ENCODE measurements around the gene TIMM13. TPM values are rescaled to one million over a fixed set of nuclear protein-coding genes. Genes with fewer than 3 reads are reported as not detected.

Gene TIMM13
- total and polyA plus RNA-seq, 2 of the 8 experiments (the other 6 are each of a cell fraction or from before 2014, with no cell fraction given): 270 to 275 TPM

DNA sequence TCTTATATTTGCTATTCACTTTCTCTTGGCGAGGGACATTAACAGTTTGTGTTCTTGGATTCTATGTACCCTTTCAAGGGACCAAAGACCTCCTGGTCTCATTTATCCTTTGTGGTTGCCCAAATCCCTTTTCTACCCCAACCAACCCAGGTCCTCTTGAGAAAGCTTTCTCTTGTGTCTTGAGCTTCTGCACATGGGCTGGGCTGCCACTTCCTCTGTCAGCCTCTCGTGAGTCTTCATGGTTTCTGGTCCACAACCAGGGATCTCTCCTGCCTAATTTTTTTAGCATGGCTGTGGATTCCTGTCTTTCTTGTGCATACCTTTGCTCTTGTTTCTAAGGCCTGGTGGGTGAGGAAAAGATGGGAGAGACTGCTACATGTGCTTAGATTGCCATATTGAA lies 14.9 kb downstream of the TIMM13 start:
- peaks cover 0 to 3% of the 10 kb centered on the region in 2 experiments; a peak in 1 of 4 replicates for H3K9me3 ChIP-seq (ENCODE audit: insufficient read depth in 2 of 2, low read depth in 1 of 2, low read length in 1 of 2)
- no peak overlapping the region for H4K8ac ChIP-seq (ENCODE audit: extremely low read depth, insufficient read depth, low read length)
- H4K5ac ChIP-seq (ENCODE audit: insufficient read length, low read depth, low read length): no peak overlapping the region
- H3K4me2 ChIP-seq (ENCODE audit: insufficient read depth in 1 of 2, low read depth in 2 of 2, low read length in 2 of 2): no peak overlapping the region
- H3K36me3 ChIP-seq (ENCODE audit: control insufficient read depth in 2 of 4, insufficient read depth in 4 of 4, low read length in 3 of 4): no peaks in the 10 kb centered on the region; a peak in 1 of 8 replicates
- H3K23ac ChIP-seq (ENCODE audit: insufficient read length): no peak overlapping the region
- peaks cover 0 to 2% (median 0%) of the 10 kb centered on the region in 4 experiments; a peak in 3 of 7 replicates for H3K27me3 ChIP-seq (replicated peaks in 1 of 4; ENCODE audit: control insufficient read depth in 3 of 4, extremely low read depth in 1 of 4, insufficient read depth in 3 of 4, low read length in 3 of 4)
- no peak overlapping the region for H3K9ac ChIP-seq (replicated peaks in 1 of 4; ENCODE audit: extremely low read depth in 1 of 4, low read depth in 3 of 4, low read length in 3 of 4)
- H2AK5ac ChIP-seq (ENCODE audit: low read depth, low read length): no peak overlapping the region
- H2AFZ ChIP-seq (ENCODE audit: low read length): no peak overlapping the region
- peaks cover 0 to 4% (median 0%) of the 10 kb centered on the region in 4 experiments; a peak in 2 of 7 replicates for H3K4me1 ChIP-seq (replicated peaks in 1 of 4; ENCODE audit: control insufficient read depth in 3 of 4, insufficient read depth in 4 of 4, low read length in 3 of 4)
- H4K91ac ChIP-seq (replicated peaks; ENCODE audit: insufficient read length, low read length): no peak overlapping the region
- no peak overlapping the region for H3K56ac ChIP-seq (replicated peaks; ENCODE audit: insufficient read length, low read depth, low read length)
- no peak overlapping the region for H3K14ac ChIP-seq (ENCODE audit: insufficient read length)
- H2BK20ac ChIP-seq (ENCODE audit: low read length): no peak overlapping the region
- no peaks in the 10 kb centered on the region for H4K20me1 ChIP-seq (replicated peaks in 1 of 2; ENCODE audit: control insufficient read depth in 1 of 2, insufficient read depth in 2 of 2, low read length in 2 of 2)
- ChIA-PET POLR2A (ENCODE audit: partially characterized antibody) (interaction anchor here (1.2 to 5.8 kb wide), 3 partner anchors 10 to 23 kb away, joined by 3 to 32 read pairs (median 3); no protein-coding TSS in a partner anchor), CTCF (ENCODE audit: partially characterized antibody) (interaction anchor here (0.6 to 1.7 kb wide), 5 partner anchors 8 to 74 kb away, joined by 3 to 6 read pairs (median 3); no protein-coding TSS in a partner anchor)
- H2BK15ac ChIP-seq (ENCODE audit: low read length): no peak overlapping the region
- no peak overlapping the region for H2BK5ac ChIP-seq (ENCODE audit: low read depth, low read length)
- no peak overlapping the region for H3K4ac ChIP-seq (replicated peaks; ENCODE audit: insufficient read length, low read depth, low read length)
- H2BK12ac ChIP-seq (ENCODE audit: low read depth, low read length): no peak overlapping the region
- FAIRE-seq (no peak), DNase-seq (ENCODE audit: low read depth in 1 of 2, low spot score in 2 of 2) (no peak)
- H3K18ac ChIP-seq (ENCODE audit: extremely low read depth, low read length): no peak overlapping the region
- no peak overlapping the region for H3K27ac ChIP-seq (ENCODE audit: low read depth, low read length)
- no peaks in the 10 kb centered on the region for H3K79me1 ChIP-seq (ENCODE audit: low read depth, low read length)
- no peaks in the 10 kb centered on the region for H3K23me2 ChIP-seq (ENCODE audit: low read depth, low read length)
- 73% methylated on average over 2 of the region's 2 CpGs; no CpG with 5 or more reads in 1 of the 2 experiments for WGBS, 2 experiments (ENCODE audit: extremely low coverage in 1 of 2, insufficient coverage in 1 of 2, insufficient read length in 1 of 2, insufficient replicate concordance in 2 of 2, low coverage in 1 of 2, low lambda C conversion rate in 2 of 2, missing lambda C conversion rate in 1 of 2)
- H3K79me2 ChIP-seq (ENCODE audit: control insufficient read depth in 1 of 2, insufficient read depth in 2 of 2, low read length in 2 of 2): no peaks in the 10 kb centered on the region
- no peak overlapping the region for H2BK120ac ChIP-seq (replicated peaks; ENCODE audit: low read depth, low read length)
- no peak overlapping the region for H3K4me3 ChIP-seq (ENCODE audit: extremely low read depth in 1 of 4, insufficient read depth in 2 of 4, low read depth in 3 of 4, low read length in 4 of 4)
- TF ChIP-seq ATF2 (IDR thresholded peaks at IDR 0.05; ENCODE audit: low read length) (no peak), RXRA (IDR thresholded peaks at IDR 0.05; ENCODE audit: insufficient read depth, low read depth, low read length) (no peak), HDAC6 (IDR thresholded peaks at IDR 0.05; ENCODE audit: low read depth, low read length) (no peak), RBBP5 (IDR thresholded peaks at IDR 0.05; ENCODE audit: borderline replicate concordance, low read depth, low read length) (no peak), TAF1 (IDR thresholded peaks at IDR 0.05; ENCODE audit: low read depth, low read length) (no peak), NRF1 (IDR thresholded peaks at IDR 0.05; ENCODE audit: low read depth, low read length) (no peak), ASH2L (IDR thresholded peaks at IDR 0.05; ENCODE audit: low read length) (no peak), SIN3A (conservative IDR thresholded peaks at IDR 0.05 in 1 of 2, IDR thresholded peaks at IDR 0.05 in 1 of 2; ENCODE audit: low read depth in 1 of 2, low read length in 2 of 2) (no peak), SAP30 (IDR thresholded peaks at IDR 0.05; ENCODE audit: insufficient read depth, insufficient replicate concordance, low read length) (no peak), TEAD4 (IDR thresholded peaks at IDR 0.05; ENCODE audit: low read depth, low read length) (no peak), CBX5 (IDR thresholded peaks at IDR 0.05; ENCODE audit: low read depth, low read length) (no peak), SUZ12 (IDR thresholded peaks at IDR 0.05; ENCODE audit: low read length) (no peak)

Measured in H1 (cell line).